Duodenal mucosa (tissue), 2 donors: Measurements from ENCODE around the gene CAMK1D.
"Not testable (repeated sequence)": the region's sequence is repeated elsewhere in the genome, so short reads cannot be mapped to it uniquely, and the experiment has no call there.

ENCODE experiments used
- H3K27ac ChIP-seq: one replicate; pipeline ENCODE4 v1.7.0; 2013; ENCODE audit warnings: low read depth, low read length
- H3K27me3 ChIP-seq, 2 donors: one replicate each; pipeline ENCODE4 v1.7.0; 2013; ENCODE audit warnings: low read length in 2 of 2, control low read depth in 1 of 2; ENCODE audit not compliant: insufficient read depth in 2 of 2, control insufficient read depth in 1 of 2
- H3K36me3 ChIP-seq, 2 donors: one replicate each; pipeline ENCODE4 v1.7.0; 2013; ENCODE audit warnings: low read length in 2 of 2, control low read depth in 1 of 2; ENCODE audit not compliant: insufficient read depth in 2 of 2, control insufficient read depth in 1 of 2
- H3K4me1 ChIP-seq, 2 donors: one replicate each; pipeline ENCODE4 v1.7.0; 2013; ENCODE audit warnings: low read length in 2 of 2, control low read depth in 1 of 2; ENCODE audit not compliant: insufficient read depth in 2 of 2, control insufficient read depth in 1 of 2
- H3K4me3 ChIP-seq, 2 donors: one replicate each; pipeline ENCODE4 v1.7.0; 2013; ENCODE audit warnings: low read length in 2 of 2, low read depth in 1 of 2
- H3K9ac ChIP-seq, 2 donors: one replicate each; pipeline ENCODE4 v1.7.0; 2013; ENCODE audit warnings: low read length in 2 of 2, low read depth in 1 of 2
- H3K9me3 ChIP-seq, 2 donors: one replicate each; pipeline ENCODE4 v1.7.0; 2013; ENCODE audit warnings: low read length in 2 of 2, control low read depth in 1 of 2; ENCODE audit not compliant: control insufficient read depth in 1 of 2

CAMK1D gene

DNA sequence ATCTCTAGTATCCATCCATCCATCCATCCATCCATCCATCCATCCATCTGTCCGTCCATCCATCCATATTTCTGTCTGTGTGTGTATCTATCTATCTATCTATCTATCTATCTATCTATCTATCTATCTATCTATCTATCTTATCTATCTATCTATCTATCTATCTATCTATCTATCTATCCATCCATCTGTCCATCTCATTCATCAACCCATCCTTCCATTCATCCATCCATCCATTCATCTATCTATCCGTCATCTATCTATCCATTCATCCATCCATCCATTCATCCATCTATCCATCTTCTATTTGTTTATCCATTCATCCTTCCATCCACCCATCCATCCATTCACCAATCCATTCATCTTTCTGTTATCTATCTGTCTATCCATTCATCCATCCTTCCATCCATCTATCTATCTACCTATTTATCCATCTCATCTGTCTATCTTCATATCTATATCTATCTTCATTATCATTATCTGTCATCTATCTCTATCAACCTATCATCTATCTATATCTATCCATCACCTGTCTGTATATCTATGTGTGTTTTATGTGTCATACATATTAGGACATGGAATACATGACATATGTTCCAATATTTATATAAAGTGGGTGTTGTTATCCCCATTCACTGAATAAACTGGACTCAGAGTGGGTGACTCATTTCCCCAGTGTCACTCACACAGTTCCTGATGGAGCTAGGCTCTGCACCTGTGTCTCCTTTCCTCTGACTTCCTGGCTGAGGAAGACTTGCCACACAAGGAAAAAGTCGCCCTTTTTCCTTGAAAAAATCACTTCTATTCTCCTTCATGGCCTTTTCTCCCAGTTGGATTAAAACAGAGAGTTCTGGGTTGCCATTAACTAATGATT lies 452.1 kb downstream of the CAMK1D start:
- H3K27ac ChIP-seq, result no peak overlapping the region
- H3K4me3 ChIP-seq, result no peak overlapping the region
- no peaks in the 10 kb centered on the region for H3K9me3 ChIP-seq
- H3K36me3 ChIP-seq, result no peaks in the 10 kb centered on the region
- no peak overlapping the region for H3K9ac ChIP-seq
- H3K27me3 ChIP-seq, result no peaks in the 10 kb centered on the region
- no peaks in the 10 kb centered on the region for H3K4me1 ChIP-seq

DNA sequence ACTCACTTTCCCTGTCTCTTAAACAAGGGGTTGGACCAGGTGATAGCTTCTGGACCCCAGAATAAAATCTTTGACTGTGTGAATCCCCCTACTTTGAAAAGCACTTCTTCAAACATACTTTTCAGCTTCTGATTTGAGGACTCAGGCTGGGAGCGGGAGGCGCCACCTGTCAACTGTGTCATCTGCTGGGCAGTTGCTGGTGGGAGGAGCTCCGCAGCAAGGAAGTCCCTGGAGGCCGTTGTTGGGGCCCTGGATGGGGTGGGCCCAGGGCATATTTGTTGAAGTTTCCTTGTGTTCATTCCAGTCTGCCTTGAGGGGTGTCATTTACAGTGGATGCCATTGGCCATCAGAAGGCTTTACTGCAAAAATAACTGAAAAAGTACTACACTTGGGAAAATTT lies 454.4 kb downstream of the CAMK1D start:
- no peaks in the 10 kb centered on the region for H3K27me3 ChIP-seq
- no peak overlapping the region for H3K9ac ChIP-seq
- H3K9me3 ChIP-seq, result no peaks in the 10 kb centered on the region
- H3K27ac ChIP-seq, result no peak overlapping the region
- H3K4me1 ChIP-seq, result peaks cover 0 to 10% of the 10 kb centered on the region in 2 donors
- no peaks in the 10 kb centered on the region for H3K36me3 ChIP-seq
- no peak overlapping the region for H3K4me3 ChIP-seq

DNA sequence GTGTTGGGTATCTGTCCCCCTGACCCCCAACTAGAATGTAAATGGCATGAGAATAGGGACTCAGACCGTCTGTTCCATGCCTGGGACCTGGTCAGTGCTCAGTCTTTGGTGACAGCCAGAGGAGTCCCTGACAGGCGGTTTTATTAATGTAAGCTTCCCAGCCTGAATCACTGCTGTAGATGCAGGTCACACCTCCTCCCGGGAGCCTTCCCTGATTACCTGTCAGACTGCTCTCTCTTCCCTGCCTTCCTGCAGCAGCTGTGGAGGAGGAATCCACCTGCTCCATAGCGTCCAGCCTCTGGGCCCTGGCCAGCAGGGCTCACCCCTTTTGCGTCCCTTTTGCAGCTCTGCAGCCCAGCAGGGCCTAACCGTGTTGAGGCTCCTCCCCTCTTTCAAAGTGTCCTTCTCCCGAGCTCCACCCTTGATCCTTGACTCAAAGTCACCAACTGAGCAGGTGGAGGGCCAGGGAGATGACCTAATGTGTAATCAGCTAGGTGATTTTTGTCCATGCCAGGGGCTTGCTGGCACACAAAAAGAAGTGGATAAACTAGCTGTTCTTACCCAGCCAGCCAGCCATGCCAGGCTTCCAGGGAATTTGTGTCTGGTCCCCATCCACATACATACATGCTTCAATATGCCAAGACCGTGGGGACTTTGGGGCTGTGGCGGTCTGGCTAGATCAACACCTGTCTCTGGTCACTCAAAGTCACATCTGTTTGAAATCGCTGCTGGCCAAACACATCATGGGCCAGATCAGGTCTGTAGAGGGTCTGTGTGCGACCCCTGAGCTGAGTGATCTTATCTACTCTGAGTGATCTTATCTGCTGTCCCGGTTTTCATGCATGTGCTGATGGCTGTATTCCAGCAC lies 457.1 kb downstream of the CAMK1D start:
- no peak overlapping the region for H3K27ac ChIP-seq
- H3K9ac ChIP-seq, result no peak overlapping the region
- H3K36me3 ChIP-seq, result no peaks in the 10 kb centered on the region
- peaks cover 0 to 10% of the 10 kb centered on the region in 2 donors for H3K4me1 ChIP-seq
- no peaks in the 10 kb centered on the region for H3K9me3 ChIP-seq
- no peaks in the 10 kb centered on the region for H3K27me3 ChIP-seq
- H3K4me3 ChIP-seq, result no peak overlapping the region

DNA sequence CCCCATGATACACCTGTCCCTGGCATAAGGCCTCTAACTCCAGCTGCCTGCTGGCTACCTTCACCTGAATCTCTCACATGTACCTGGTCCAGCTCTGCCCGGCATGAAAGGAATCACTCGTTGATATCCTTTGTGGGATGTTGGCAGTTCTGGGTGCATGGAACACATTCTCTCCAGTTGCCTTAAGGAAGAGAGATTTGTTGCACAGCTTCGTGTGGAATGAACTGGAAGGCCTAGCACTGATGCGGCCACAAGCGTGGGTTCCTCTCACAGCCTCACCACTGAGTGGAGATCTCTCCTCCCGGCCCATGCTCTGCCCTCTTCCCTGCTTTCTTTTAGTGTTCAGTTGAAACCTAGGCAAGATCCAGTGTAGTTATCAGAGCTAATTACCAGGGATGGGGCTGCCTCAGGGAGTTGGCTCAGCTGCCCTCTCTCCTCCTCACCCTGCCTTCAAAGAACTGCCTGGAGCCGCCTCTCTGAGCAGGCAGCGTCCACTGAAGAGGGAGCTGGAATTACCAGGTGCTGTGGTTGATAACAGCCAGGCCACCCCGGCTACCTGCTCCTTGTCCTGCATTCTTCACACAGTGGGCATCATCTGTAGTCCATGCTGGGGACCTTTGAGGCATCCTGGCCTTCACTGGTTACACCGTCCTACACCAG lies 457.9 kb downstream of the CAMK1D start:
- H3K27me3 ChIP-seq, result no peaks in the 10 kb centered on the region
- H3K9me3 ChIP-seq, result no peaks in the 10 kb centered on the region
- no peak overlapping the region for H3K4me3 ChIP-seq
- H3K36me3 ChIP-seq, result no peaks in the 10 kb centered on the region
- H3K9ac ChIP-seq, result no peak overlapping the region
- peaks cover 0 to 10% of the 10 kb centered on the region in 2 donors for H3K4me1 ChIP-seq
- no peak overlapping the region for H3K27ac ChIP-seq

DNA sequence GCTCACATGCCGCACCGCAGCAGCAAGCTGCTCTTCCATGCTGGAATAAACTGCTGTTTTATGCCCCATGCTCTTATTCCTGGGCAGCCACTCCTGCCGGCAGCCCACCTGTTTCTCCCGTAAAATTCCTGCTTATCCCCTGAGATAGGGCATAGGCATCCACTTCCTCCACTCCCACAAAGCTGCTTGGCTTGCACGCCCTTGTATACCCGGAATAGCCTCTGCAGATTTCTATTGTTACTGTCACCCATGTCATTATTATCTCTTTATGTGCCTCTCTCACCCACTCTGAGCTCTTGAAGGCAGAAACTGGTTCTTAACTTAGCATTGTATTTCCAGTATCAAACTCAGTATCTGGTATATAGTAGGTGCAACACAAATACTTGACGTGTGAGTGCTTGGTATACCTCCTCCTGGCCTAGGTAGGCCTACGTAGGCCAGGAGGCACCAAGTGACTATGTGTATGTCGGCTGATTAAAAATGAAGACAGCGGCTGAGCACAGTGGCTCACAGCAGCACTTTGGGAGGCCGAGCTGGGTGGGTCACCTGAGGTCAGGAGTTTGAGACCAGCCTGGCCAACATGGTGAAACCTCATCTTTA lies 458.8 kb downstream of the CAMK1D start:
- H3K27me3 ChIP-seq, result no peaks in the 10 kb centered on the region
- H3K4me3 ChIP-seq, result no peak overlapping the region
- no peaks in the 10 kb centered on the region for H3K36me3 ChIP-seq
- no peak overlapping the region for H3K27ac ChIP-seq
- H3K4me1 ChIP-seq, result peaks cover 0 to 10% of the 10 kb centered on the region in 2 donors
- H3K9ac ChIP-seq, result no peak overlapping the region
- no peaks in the 10 kb centered on the region for H3K9me3 ChIP-seq

DNA sequence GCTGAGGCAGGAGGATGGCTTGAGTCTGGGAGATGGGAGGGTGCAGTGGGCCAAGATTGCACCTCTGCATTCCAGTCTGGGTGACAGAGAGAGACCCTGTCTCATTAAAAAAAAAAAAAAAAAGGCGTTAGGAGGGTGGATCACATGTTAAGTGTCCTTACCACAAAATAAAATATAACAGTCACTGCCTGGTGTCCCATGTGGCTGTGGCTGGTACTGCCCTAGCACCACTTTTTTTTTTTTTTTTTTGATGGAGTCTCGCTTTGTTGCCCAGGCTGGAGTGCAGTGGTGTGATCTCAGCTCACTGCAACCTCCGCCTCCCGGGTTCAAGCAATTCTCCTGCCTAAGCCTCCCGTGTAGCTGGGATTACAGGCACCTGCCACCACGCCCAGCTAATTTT lies 460.7 kb downstream of the CAMK1D start:
- peaks cover 0 to 10% of the 10 kb centered on the region in 2 donors for H3K4me1 ChIP-seq
- not testable (repeated sequence) for H3K27ac ChIP-seq, H3K27me3 ChIP-seq, H3K4me3 ChIP-seq, H3K9me3 ChIP-seq, H3K36me3 ChIP-seq, H3K9ac ChIP-seq

DNA sequence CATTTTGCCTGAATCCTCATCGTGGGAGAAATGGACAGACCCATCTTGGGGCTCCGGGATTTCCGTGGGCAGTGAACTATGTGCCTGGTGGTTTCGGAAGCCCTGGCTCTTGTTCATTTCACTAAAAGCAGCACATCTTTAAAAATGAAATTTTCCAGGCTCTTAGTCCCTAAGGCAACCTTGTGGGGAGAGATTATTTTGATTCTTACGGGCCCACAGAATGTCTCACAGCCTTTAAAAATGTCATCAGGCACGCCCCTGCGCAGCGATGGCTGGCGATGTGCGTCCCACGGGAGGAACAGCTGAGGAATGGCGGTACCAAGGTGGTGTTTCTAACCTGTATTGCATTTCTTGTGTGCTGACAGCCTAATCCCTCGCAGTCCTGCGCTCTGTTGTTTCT lies 462.5 kb downstream of the CAMK1D start:
- peaks cover 0 to 4% of the 10 kb centered on the region in 2 donors for H3K9me3 ChIP-seq
- H3K9ac ChIP-seq, result no peak overlapping the region
- H3K27ac ChIP-seq, result no peak overlapping the region
- peaks cover 10 to 22% of the 10 kb centered on the region in 2 donors for H3K36me3 ChIP-seq
- H3K4me3 ChIP-seq, result no peak overlapping the region
- peaks cover 0 to 10% of the 10 kb centered on the region in 2 donors for H3K4me1 ChIP-seq
- H3K27me3 ChIP-seq, result no peaks in the 10 kb centered on the region

DNA sequence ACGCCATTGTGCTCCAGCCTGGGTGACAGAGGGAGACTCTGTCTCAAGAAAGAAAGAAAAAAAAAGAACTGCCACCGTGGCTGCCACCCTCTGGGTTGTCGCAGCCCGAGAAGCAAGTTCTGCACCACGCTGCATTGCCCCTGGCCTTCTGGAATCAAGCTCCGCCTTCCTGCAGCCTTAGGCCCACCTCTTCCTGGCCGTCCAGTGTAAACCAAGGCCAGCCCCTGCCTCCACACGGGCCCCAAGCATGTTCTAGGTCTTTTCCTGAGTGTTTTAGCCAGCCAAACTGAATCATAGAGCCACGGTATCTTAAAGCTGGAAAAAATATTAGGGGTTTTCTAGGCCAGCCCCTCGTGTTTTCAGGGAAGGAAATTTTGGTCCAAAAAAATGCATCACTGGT lies 463.2 kb downstream of the CAMK1D start:
- Histone ChIP-seq H3K27ac (no peak overlapping the region), H3K27me3 (no peaks in the 10 kb centered on the region), H3K9ac (no peak overlapping the region), H3K36me3 (peaks cover 10 to 26% of the 10 kb centered on the region in 2 donors), H3K4me1 (peaks cover 0 to 8% of the 10 kb centered on the region in 2 donors), H3K9me3 (peaks cover 0 to 4% of the 10 kb centered on the region in 2 donors), H3K4me3 (no peak overlapping the region)

DNA sequence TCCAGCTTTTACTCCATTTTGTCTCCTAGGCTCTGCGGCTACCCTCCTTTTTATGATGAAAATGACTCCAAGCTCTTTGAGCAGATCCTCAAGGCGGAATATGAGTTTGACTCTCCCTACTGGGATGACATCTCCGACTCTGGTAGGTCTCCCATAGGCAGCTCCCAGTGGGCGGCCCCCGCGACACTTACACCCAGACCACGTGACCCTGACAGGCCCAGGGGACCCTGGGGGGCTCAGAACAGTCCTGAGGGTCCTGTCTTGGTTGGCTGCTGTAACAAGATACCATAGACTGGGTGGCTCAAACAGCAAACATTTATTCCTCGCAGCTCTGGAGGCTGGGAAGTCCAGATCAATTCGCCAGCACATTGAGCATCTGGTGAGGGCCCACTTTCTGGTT lies 464.8 kb downstream of the CAMK1D start:
- H3K27ac ChIP-seq, result no peak overlapping the region
- no peak overlapping the region for H3K4me3 ChIP-seq
- H3K36me3 ChIP-seq, result peaks cover 10 to 26% of the 10 kb centered on the region in 2 donors
- no peaks in the 10 kb centered on the region for H3K4me1 ChIP-seq
- H3K27me3 ChIP-seq, result no peaks in the 10 kb centered on the region
- H3K9ac ChIP-seq, result no peak overlapping the region
- H3K9me3 ChIP-seq, result peaks cover 0 to 4% of the 10 kb centered on the region in 2 donors
